Measurements from ENCODE around the gene RBM14.

DNA sequence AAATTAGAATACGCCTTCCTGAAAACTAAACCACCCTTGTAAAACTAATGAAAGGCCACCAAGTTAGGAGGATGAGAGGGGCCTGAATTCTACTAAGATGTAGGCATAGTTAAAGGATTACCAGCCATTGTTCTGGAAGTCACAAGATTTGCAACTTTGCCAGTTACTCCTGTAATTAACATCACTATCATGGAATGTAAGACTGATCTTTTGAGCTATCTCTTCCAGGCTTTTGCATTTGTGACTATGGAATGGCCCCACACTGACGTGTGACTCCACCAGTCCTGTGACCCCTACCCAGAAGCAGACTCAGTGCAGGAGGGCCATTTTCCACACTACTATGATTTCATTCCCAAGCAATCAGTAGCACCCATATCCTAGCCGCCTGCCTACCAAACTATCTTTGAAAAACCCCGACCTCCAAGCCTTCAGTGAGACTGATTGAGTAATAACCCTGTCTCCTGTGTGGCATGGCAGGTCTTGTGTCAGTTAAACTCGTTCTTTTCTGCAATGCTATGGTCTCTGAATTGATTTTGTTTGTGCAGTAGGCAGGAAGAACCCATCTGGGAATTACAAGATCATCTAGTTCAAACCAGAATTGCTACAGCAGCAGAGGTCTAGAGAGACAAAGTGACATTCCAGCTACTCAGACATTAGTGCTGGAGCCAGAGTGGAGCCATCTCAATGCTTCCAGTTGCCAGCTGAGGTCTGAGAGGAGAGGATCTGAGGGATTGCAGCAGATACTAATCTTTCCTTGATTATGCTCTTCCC lies 46.2 kb upstream of the RBM14 start:
- no peak for TF ChIP-seq EZH2 (IDR thresholded peaks at IDR 0.05; ENCODE audit: low read length)
- TF ChIP-seq, protein P1, sequence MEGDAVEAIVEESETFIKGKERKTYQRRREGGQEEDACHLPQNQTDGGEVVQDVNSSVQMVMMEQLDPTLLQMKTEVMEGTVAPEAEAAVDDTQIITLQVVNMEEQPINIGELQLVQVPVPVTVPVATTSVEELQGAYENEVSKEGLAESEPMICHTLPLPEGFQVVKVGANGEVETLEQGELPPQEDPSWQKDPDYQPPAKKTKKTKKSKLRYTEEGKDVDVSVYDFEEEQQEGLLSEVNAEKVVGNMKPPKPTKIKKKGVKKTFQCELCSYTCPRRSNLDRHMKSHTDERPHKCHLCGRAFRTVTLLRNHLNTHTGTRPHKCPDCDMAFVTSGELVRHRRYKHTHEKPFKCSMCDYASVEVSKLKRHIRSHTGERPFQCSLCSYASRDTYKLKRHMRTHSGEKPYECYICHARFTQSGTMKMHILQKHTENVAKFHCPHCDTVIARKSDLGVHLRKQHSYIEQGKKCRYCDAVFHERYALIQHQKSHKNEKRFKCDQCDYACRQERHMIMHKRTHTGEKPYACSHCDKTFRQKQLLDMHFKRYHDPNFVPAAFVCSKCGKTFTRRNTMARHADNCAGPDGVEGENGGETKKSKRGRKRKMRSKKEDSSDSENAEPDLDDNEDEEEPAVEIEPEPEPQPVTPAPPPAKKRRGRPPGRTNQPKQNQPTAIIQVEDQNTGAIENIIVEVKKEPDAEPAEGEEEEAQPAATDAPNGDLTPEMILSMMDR (optimal IDR thresholded peaks at IDR 0.05 in 1 of 3, IDR thresholded peaks at IDR 0.05 in 1 of 3, conservative IDR thresholded peaks at IDR 0.05 in 1 of 3; ENCODE audit: extremely low read depth in 1 of 3, insufficient read depth in 2 of 3, low read length in 3 of 3) = no peak

Measured in keratinocyte (primary cell).